G401 (cell line): ENCODE results near the gene PCCA. TPM values are rescaled to one million over a fixed set of nuclear protein-coding genes. Genes with fewer than 3 reads are reported as not detected.
"Not testable (repeated sequence)": the region's sequence is repeated elsewhere in the genome, so short reads cannot be mapped to it uniquely, and the experiment has no call there.

Experiments
- DNase-seq: peaks from one replicate; pipeline ENCODE4 v3.0.0-alpha.2; 2015; ENCODE audit warnings: low spot score
- in situ Hi-C: cut with HindIII; loops from 2 replicates; pipeline ENCODE4 v1.10.0; 2016; ENCODE audit warnings: low sequenced_read_pairs, mixed read lengths
- total RNA-seq: library from RNA; depleted of rRNA; stranded (reverse); fragments of >200 nt; shearing (Covaris generic); gene quantifications from 2 replicates; pipeline ENCODE4 v1.2.3, GENCODE V29; 2014

Gene PCCA
- total RNA-seq, 1 experiment from 2014 or later, result 22.1 TPM

- in situ Hi-C loops, result no loop called here
- no peak for DNase-seq
These were observed 42.1 kb downstream of the PCCA start for GRCh38 chr13:100130930-100131511.

GRCh38 chr13:100131863-100132574 is 43.1 kb downstream of the PCCA start:
- no peak for DNase-seq
- in situ Hi-C loops, result no loop called here

- in situ Hi-C loops, result no loop called here
- no peak for DNase-seq
These were observed 50.1 kb downstream of the PCCA start for GRCh38 chr13:100138859-100139491.

- in situ Hi-C loops, result no loop called here
- DNase-seq, result no peak
These were observed 50.9 kb downstream of the PCCA start for GRCh38 chr13:100139817-100140216.

GRCh38 chr13:100140441-100140840 is 51.5 kb downstream of the PCCA start:
- DNase-seq, result no peak
- in situ Hi-C loops, result no loop called here

GRCh38 chr13:100141461-100141961 is 52.6 kb downstream of the PCCA start:
- DNase-seq, in situ Hi-C loops: not testable (repeated sequence)

GRCh38 chr13:100146534-100146933 is 57.6 kb downstream of the PCCA start:
- in situ Hi-C loops, result no loop called here

GRCh38 chr13:100147825-100148224 is 58.9 kb downstream of the PCCA start:
- DNase-seq, result no peak
- in situ Hi-C loops, result no loop called here

More at GRCh38 chr13:100146534-100146933, 57.6 kb downstream of the PCCA start:
- no peak for DNase-seq

- in situ Hi-C loops, result no loop called here
- DNase-seq, result no peak
These were observed 59.5 kb downstream of the PCCA start for GRCh38 chr13:100148422-100148821.

- DNase-seq, result peak; percentile 35
- in situ Hi-C loops, result no loop called here
These were observed 60.5 kb downstream of the PCCA start for GRCh38 chr13:100149389-100149788.

GRCh38 chr13:100150711-100151110 is 61.8 kb downstream of the PCCA start:
- DNase-seq, in situ Hi-C loops: not testable (repeated sequence)

- DNase-seq, result no peak
- in situ Hi-C loops, result no loop called here
These were observed 66.0 kb downstream of the PCCA start for GRCh38 chr13:100154842-100155416.

- no peak for DNase-seq
- in situ Hi-C loops, result no loop called here
These were observed 67.9 kb downstream of the PCCA start for GRCh38 chr13:100156788-100157187.

GRCh38 chr13:100158569-100158968 is 69.7 kb downstream of the PCCA start:
- in situ Hi-C loops, result no loop called here
- DNase-seq, result no peak

- DNase-seq, result no peak
- in situ Hi-C loops, result no loop called here
These were observed 70.7 kb downstream of the PCCA start for GRCh38 chr13:100159584-100159983.

GRCh38 chr13:100160450-100160849 is 71.6 kb downstream of the PCCA start:
- no peak for DNase-seq

GRCh38 chr13:100163375-100163774 is 74.5 kb downstream of the PCCA start:
- in situ Hi-C loops, result no loop called here
- no peak for DNase-seq

More at GRCh38 chr13:100160450-100160849, 71.6 kb downstream of the PCCA start:
- in situ Hi-C loops, result no loop called here

- DNase-seq, result no peak
- in situ Hi-C loops, result no loop called here
These were observed 84.3 kb downstream of the PCCA start for GRCh38 chr13:100173203-100173602.

GRCh38 chr13:100174455-100174854 is 85.6 kb downstream of the PCCA start:
- DNase-seq, result not testable (repeated sequence)

More at GRCh38 chr13:100174455-100174854, 85.6 kb downstream of the PCCA start:
- in situ Hi-C loops, result not testable (repeated sequence)
